Spleen (tissue), 7 donors: ENCODE measurements around the gene GLRA2.

Experiments used
- POLR2A ChIP-seq, 3 donors: fragments of 450-650 bp; IDR thresholded peaks; one replicate each; pipeline ENCODE4 v1.5.1; 2017; ENCODE audit warnings: antibody characterized with exemption in 3 of 3, mild to moderate bottlenecking in 1 of 3
- TF ChIP-seq, protein P1 (sequence below), 11 experiments: fragments of 200-600 bp in 7 of 11; fragments of 450-650 bp in 4 of 11; sonication (generic) in 4 of 11; IDR thresholded peaks in 8 of 11; conservative IDR thresholded peaks in 3 of 11; 1 replicate in 7 of 11; 2 replicates in 4 of 11; pipeline versions ENCODE4 v1.4.0 to v1.8.0; 2016 to 2021; ENCODE audit warnings: antibody characterized with exemption in 11 of 11, inconsistent platforms in 4 of 11, mild to moderate bottlenecking in 1 of 11
- donor health status: DM: no; HTN: no; CAD: no; lungs with moderate emphysema.
- donor health status: DM: no; HTN: no; CAD: no.
- donor health status: DM: no; HTN: no; CAD: no.

DNA sequence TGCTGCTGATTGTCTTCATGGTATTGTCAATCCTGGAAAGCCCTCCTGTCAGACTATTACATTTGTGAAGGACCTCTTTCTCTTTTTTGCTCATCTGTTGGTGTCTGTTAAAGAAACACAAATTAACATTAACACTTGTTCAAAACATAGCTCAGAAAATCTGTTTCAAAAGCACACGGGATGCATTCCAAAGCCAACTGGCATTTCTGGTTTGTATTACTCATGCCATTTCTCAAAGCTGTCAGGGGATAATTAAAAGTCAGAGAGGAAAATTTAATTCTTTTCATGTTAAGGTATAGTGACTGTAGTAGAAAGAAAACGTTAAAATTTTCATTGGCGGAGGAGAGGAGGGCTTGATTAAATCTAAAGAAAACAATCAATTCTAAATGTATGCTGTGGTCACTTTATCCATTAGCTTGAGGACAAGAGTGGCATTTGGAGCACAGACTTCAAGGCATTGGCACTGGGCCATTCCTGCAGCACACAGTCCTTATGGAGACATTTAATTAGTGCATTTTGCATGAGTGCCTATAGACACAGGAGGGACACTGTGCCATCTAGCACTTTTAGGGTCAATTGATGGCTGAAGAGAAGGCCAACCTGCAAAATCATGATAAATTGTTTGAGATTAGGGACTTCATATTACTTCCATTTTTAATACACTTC, 21.2 kb upstream of the GLRA2 start:
- no peak for TF ChIP-seq POLR2A (IDR thresholded peaks at IDR 0.05)
- TF ChIP-seq, protein P1, sequence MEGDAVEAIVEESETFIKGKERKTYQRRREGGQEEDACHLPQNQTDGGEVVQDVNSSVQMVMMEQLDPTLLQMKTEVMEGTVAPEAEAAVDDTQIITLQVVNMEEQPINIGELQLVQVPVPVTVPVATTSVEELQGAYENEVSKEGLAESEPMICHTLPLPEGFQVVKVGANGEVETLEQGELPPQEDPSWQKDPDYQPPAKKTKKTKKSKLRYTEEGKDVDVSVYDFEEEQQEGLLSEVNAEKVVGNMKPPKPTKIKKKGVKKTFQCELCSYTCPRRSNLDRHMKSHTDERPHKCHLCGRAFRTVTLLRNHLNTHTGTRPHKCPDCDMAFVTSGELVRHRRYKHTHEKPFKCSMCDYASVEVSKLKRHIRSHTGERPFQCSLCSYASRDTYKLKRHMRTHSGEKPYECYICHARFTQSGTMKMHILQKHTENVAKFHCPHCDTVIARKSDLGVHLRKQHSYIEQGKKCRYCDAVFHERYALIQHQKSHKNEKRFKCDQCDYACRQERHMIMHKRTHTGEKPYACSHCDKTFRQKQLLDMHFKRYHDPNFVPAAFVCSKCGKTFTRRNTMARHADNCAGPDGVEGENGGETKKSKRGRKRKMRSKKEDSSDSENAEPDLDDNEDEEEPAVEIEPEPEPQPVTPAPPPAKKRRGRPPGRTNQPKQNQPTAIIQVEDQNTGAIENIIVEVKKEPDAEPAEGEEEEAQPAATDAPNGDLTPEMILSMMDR (IDR thresholded peaks at IDR 0.05 in 8 of 11, conservative IDR thresholded peaks at IDR 0.05 in 3 of 11) = no peak
